ENCODE results near the gene PTPRJ. TPM values are rescaled to one million over a fixed set of nuclear protein-coding genes. Genes with fewer than 3 reads are reported as not detected.
"Not testable (repeated sequence)": the region's sequence is repeated elsewhere in the genome, so short reads cannot be mapped to it uniquely, and the experiment has no call there.

PTPRJ gene
- total RNA-seq, 1 donor from 2014 or later: 18.9 TPM

- Mint-ChIP-seq H3K36me3 (ENCODE audit: insufficient read depth) (no peaks in the 10 kb centered on the region), H3K4me3 (ENCODE audit: low read depth) (no peak overlapping the region), H3K9me3 (ENCODE audit: low read depth) (no peaks in the 10 kb centered on the region), H3K27me3 (peaks cover 8% of the 10 kb centered on the region), H3K4me1 (ENCODE audit: low read depth) (peaks cover 6% of the 10 kb centered on the region), H3K27ac (no peak overlapping the region)
- no peak for TF ChIP-seq CTCF (IDR thresholded peaks at IDR 0.05; ENCODE audit: unreplicated experiment)
- DNase-seq (ENCODE audit: low spot score, unreplicated experiment): no peak
Measured at GRCh38 chr11:47941907-47942558, 38.3 kb upstream of the PTPRJ start.

- no peak for DNase-seq (ENCODE audit: low spot score, unreplicated experiment)
- H3K36me3 Mint-ChIP-seq (ENCODE audit: insufficient read depth): no peaks in the 10 kb centered on the region
- no peaks in the 10 kb centered on the region for H3K9me3 Mint-ChIP-seq (ENCODE audit: low read depth)
- peaks cover 8% of the 10 kb centered on the region for H3K27me3 Mint-ChIP-seq
- peak overlapping the region; percentile 38 for H3K4me3 Mint-ChIP-seq (ENCODE audit: low read depth)
- peak overlapping the region; percentile 24 for H3K27ac Mint-ChIP-seq
- TF ChIP-seq CTCF (IDR thresholded peaks at IDR 0.05; ENCODE audit: unreplicated experiment): no peak
- H3K4me1 Mint-ChIP-seq (ENCODE audit: low read depth): peaks cover 2% of the 10 kb centered on the region
Measured at GRCh38 chr11:47943721-47944586, 36.4 kb upstream of the PTPRJ start.

- Mint-ChIP-seq H3K4me1 (ENCODE audit: low read depth) (peaks cover 2% of the 10 kb centered on the region), H3K9me3 (ENCODE audit: low read depth) (no peaks in the 10 kb centered on the region), H3K27me3 (peaks cover 8% of the 10 kb centered on the region), H3K4me3 (ENCODE audit: low read depth) (no peak overlapping the region), H3K36me3 (ENCODE audit: insufficient read depth) (no peaks in the 10 kb centered on the region), H3K27ac (peak overlapping the region; percentile 77)
- no peak for TF ChIP-seq CTCF (IDR thresholded peaks at IDR 0.05; ENCODE audit: unreplicated experiment)
- no peak for DNase-seq (ENCODE audit: low spot score, unreplicated experiment)
Measured at GRCh38 chr11:47944632-47945031, 35.7 kb upstream of the PTPRJ start.

DNA sequence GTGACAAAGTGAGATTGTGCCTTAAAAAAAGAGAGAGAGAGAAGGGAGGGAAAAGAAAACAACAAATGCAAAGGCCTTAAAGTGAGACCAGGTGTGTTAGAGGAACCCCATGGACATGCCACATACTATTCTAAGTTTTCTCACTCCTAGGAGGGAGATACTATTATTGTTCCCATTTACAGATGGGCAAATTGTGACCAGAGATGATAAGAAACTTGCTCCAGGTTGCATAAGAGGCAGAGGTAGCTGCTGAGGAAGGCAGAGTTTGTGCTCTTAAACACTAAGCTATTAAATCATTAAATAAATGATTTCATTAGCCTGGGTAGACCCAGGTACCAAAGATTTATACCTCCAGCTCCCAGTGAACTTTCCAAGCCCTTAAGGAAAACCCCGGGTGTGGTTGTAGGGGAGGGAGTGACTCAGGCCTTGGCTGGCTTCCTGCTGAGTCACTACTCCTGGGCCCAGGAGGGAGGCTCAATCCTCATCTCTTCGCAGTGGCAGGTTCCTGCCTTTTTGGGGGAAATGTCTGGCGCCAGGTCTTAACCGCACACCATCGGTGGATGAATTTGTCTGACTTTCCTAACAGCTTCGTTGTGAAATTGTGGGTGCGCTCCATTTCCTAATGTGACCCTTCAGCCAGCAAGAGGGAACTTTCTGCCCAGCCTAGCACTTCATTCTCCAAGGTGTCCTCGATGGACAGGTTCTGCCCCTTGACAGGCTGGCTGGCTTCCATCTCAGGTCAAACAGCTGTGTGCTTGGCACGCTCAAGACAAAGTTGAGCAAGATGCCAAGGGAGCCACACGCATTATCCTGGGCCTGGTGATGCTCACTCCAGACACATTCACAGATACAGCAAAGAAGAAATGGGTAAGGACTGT lies 33.4 kb upstream of the PTPRJ start:
- Mint-ChIP-seq H3K27ac (peak overlapping the region; percentile 27), H3K36me3 (ENCODE audit: insufficient read depth) (no peaks in the 10 kb centered on the region), H3K9me3 (ENCODE audit: low read depth) (no peaks in the 10 kb centered on the region), H3K4me1 (ENCODE audit: low read depth) (peaks cover 2% of the 10 kb centered on the region), H3K27me3 (peaks cover 3% of the 10 kb centered on the region), H3K4me3 (ENCODE audit: low read depth) (no peak overlapping the region)
- no peak for DNase-seq (ENCODE audit: low spot score, unreplicated experiment)
- no peak for TF ChIP-seq CTCF (IDR thresholded peaks at IDR 0.05; ENCODE audit: unreplicated experiment)

DNA sequence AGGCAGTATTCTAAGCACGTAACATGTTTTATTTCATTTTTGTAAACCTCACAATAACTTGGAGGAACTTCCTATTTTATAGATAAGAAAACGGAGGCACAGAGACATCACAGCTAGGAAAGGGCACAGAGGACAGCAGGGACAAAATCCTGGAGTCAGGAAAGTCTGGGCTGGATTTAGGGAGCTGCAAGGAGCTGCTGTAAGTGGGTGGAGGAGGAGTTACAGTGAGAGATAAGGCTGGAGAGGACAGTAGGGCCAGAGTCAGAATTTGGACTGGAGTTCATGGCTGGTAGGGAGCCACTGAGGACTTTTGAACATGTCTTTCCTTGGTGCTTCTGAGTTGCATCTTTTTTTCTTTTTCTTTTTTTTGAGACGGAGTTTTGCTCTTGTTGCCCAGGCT lies 32.2 kb upstream of the PTPRJ start:
- Mint-ChIP-seq H3K27me3 (no peaks in the 10 kb centered on the region), H3K9me3 (ENCODE audit: low read depth) (no peaks in the 10 kb centered on the region), H3K27ac (no peak overlapping the region), H3K4me3 (ENCODE audit: low read depth) (no peak overlapping the region), H3K4me1 (ENCODE audit: low read depth) (peaks cover 2% of the 10 kb centered on the region), H3K36me3 (ENCODE audit: insufficient read depth) (no peaks in the 10 kb centered on the region)
- TF ChIP-seq CTCF (IDR thresholded peaks at IDR 0.05; ENCODE audit: unreplicated experiment): no peak
- DNase-seq (ENCODE audit: low spot score, unreplicated experiment): no peak

DNA sequence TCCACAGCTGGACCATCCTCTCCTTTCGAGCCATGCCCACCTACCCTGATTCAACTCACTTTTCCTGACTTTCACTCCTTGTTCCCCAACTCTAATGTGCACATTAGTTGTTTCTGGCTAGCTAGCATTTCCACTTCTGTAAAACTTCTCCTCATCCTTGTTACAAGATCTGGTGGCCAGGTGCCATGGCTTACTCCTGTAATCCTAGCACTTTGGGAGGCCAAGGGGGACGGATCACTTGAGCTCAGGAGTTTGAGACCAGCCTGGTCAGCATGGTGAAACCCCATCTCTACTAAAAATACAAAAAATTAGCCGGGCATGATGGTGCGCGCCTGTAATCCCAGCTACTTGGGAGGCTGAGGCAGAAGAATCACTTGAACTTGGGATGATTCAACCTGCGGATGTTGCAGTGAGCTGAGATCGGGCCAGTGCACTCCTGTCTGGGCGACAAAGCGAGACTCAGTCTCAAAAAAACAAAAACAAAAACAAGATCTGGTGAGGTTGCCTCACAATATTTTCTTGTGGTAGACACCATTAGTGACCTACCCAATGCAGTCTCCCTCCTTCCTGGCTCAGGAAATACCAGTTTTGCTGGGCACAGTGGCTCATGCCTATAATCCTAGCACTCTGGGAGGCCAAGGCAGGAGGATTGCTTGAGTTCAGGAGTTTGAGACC lies 31.2 kb upstream of the PTPRJ start:
- H3K4me1 Mint-ChIP-seq (ENCODE audit: low read depth); H3K27ac Mint-ChIP-seq; H3K27me3 Mint-ChIP-seq; H3K4me3 Mint-ChIP-seq (ENCODE audit: low read depth); H3K9me3 Mint-ChIP-seq (ENCODE audit: low read depth); H3K36me3 Mint-ChIP-seq (ENCODE audit: insufficient read depth); DNase-seq (ENCODE audit: low spot score, unreplicated experiment): not testable (repeated sequence)
